Adrenal gland (tissue), 12 donors: ENCODE data around the gene FBXO33. TPM values are rescaled to one million over a fixed set of nuclear protein-coding genes. Genes with fewer than 3 reads are reported as not detected.

ENCODE experiments used
- DNase-seq, 7 donors: peaks; one replicate each; pipeline ENCODE4 v3.0.0-alpha.2; 2019 to 2020
- H3K27ac ChIP-seq, 5 donors: fragments of 200-600 bp; sonication (generic) in 4 of 5; 1 replicate in 3 of 5; 2 replicates in 2 of 5; pipeline versions ENCODE4 v1.5.1 to v1.8.0; 2016 to 2020; ENCODE audit warnings: mild to moderate bottlenecking in 1 of 5
- H3K27me3 ChIP-seq: fragments of 200-600 bp; 2 replicates; pipeline ENCODE4 v1.8.0; 2021
- H3K36me3 ChIP-seq, 2 donors: fragments of 200-600 bp; replicated peaks in 1 of 2; 1 replicate in 1 of 2; 2 replicates in 1 of 2; pipeline versions ENCODE4 v1.5.1 to v1.8.0; 2018 to 2022
- H3K4me1 ChIP-seq, 2 donors: fragments of 200-600 bp; replicated peaks in 1 of 2; 1 replicate in 1 of 2; 2 replicates in 1 of 2; pipeline versions ENCODE4 v1.5.1 to v1.8.0; 2018 to 2021
- H3K4me3 ChIP-seq, 4 donors: fragments of 200-600 bp; sonication (generic) in 3 of 4; one replicate each; pipeline ENCODE4 v1.5.1; 2016 to 2018
- H3K9me3 ChIP-seq, 3 donors: fragments of 200-600 bp; sonication (generic) in 1 of 3; replicated peaks in 1 of 3; 1 replicate in 2 of 3; 2 replicates in 1 of 3; pipeline versions ENCODE4 v1.5.1 to v1.8.0; 2016 to 2021
- CTCF ChIP-seq, 6 experiments: fragments of 450-650 bp in 4 of 6; fragments of 200-600 bp in 2 of 6; sonication (generic) in 1 of 6; IDR thresholded peaks; 1 replicate in 5 of 6; 2 replicates in 1 of 6; pipeline versions ENCODE4 v1.5.1 to v1.8.0; 2016 to 2021; ENCODE audit warnings: antibody characterized with exemption in 6 of 6, mild to moderate bottlenecking in 2 of 6, moderate library complexity in 1 of 6
- POLR2A ChIP-seq, 2 donors: fragments of 450-650 bp; IDR thresholded peaks; one replicate each; pipeline ENCODE4 v1.6.1; 2017; ENCODE audit warnings: antibody characterized with exemption in 2 of 2, mild to moderate bottlenecking in 2 of 2, moderate library complexity in 1 of 2
- WGBS, 4 donors: extraction: QIAGEN DNeasy Blood & Tissue Kit in 2 of 4; methylation state at CpG; one replicate each; pipeline versions ENCODE4 v1.1.5 to v1.1.7; 2013 to 2017; 5-methylcytosine and 5-hydroxymethylcytosine counted together
- intact Hi-C, 2 donors: fragments of 100-400 bp; cut with DNase I; formaldehyde crosslinking; loops; one replicate each; pipeline versions ENCODE4 v1.14.1 to v1.15.0; 2022 to 2023
- polyA plus RNA-seq, 3 donors: library from polyadenylated mRNA; stranded (reverse); fragments of 200-250 nt in 2 of 3; fragments of 350-450 nt in 1 of 3; fragmentation: Illumina TruSeq in 1 of 3; extraction: RNeasy Lipid Tissue Mini Kit (QIAGEN cat#74804) in 1 of 3; gene quantifications; one replicate each; pipeline ENCODE4 v1.2.3, GENCODE V29; 2013 to 2014
- total RNA-seq, 9 donors: library from RNA; depleted of rRNA in 4 of 9; stranded (reverse); fragments of >200 nt in 4 of 9; fragments of 120-200 nt in 1 of 9; fragmentation: NEBNext Ultra II Directional in 1 of 9; extraction: Animal tissue kit (Norgen Biotek cat#: 25700) in 1 of 9; gene quantifications; one replicate each; pipeline versions ENCODE4 v1.1.0 to v1.2.4, GENCODE V29; 2013 to 2023
- donor health status: healthy with polysubstance abuse.
- donor health status: Bipolar disorder and iron deficiency.
- donor health status: DM: yes; HTN: yes; CAD: no.
- donor health status: DM: no; HTN: no; CAD: no.
- donor health status: DM: no; HTN: no; CAD: no.
- donor health status: DM: yes; HTN: yes; CAD: no.

FBXO33 gene
- total and polyA plus RNA-seq, 12 donors: 6.0 to 23.2 (median 17.8) TPM

- Histone ChIP-seq H3K4me3 (no peak overlapping the region), H3K4me1 (peaks cover 0 to 7% of the 10 kb centered on the region in 2 donors), H3K27me3 (no peaks in the 10 kb centered on the region), H3K9me3 (no peaks in the 10 kb centered on the region), H3K36me3 (no peaks in the 10 kb centered on the region), H3K27ac (no peak overlapping the region)
- no peak for TF ChIP-seq CTCF (IDR thresholded peaks at IDR 0.05)
- WGBS, 4 donors: 92 to 98% (median 97%) methylated on average over 2 of the region's 2 CpGs
- DNase-seq: no peak
- intact Hi-C loops: no loop called here
Measured at GRCh38 chr14:39417014-39417413, 15.2 kb downstream of the FBXO33 start.

- TF ChIP-seq CTCF (IDR thresholded peaks at IDR 0.05) (no peak), POLR2A (IDR thresholded peaks at IDR 0.05) (no peak)
- Histone ChIP-seq H3K4me1 (peaks cover 0 to 5% of the 10 kb centered on the region in 2 donors), H3K9me3 (no peaks in the 10 kb centered on the region), H3K36me3 (no peaks in the 10 kb centered on the region), H3K27ac (no peak overlapping the region), H3K27me3 (no peaks in the 10 kb centered on the region), H3K4me3 (no peak overlapping the region)
- intact Hi-C loops: no loop called here
- 98 to 100% (median 100%) methylated on average over 1 of the region's 1 CpG for WGBS, 4 donors
- no peak for DNase-seq
Measured at GRCh38 chr14:39416072-39416471, 16.2 kb downstream of the FBXO33 start.

- WGBS, 4 donors: 52 to 84% (median 74%) methylated on average over 3 of the region's 3 CpGs
Measured at GRCh38 chr14:39406560-39406959, 25.7 kb downstream of the FBXO33 start.

GRCh38 chr14:39398382-39398781 lies 33.9 kb downstream of the FBXO33 start:
- TF ChIP-seq CTCF (IDR thresholded peaks at IDR 0.05) (no peak), POLR2A (IDR thresholded peaks at IDR 0.05) (no peak)

More at GRCh38 chr14:39406560-39406959, 25.7 kb downstream of the FBXO33 start:
- DNase-seq: no peak
- Histone ChIP-seq H3K4me1 (peaks cover 0 to 22% of the 10 kb centered on the region in 2 donors), H3K4me3 (no peak overlapping the region), H3K9me3 (no peaks in the 10 kb centered on the region), H3K27ac (peak overlapping the region in 3 of 5 donors; percentile 11 to 71 (median 62)), H3K36me3 (no peaks in the 10 kb centered on the region), H3K27me3 (no peaks in the 10 kb centered on the region)
- intact Hi-C loops: no loop called here
- no peak for TF ChIP-seq CTCF (IDR thresholded peaks at IDR 0.05)
- TF ChIP-seq POLR2A (IDR thresholded peaks at IDR 0.05): no peak

More at GRCh38 chr14:39398382-39398781, 33.9 kb downstream of the FBXO33 start:
- Histone ChIP-seq H3K27me3 (no peaks in the 10 kb centered on the region), H3K9me3 (no peaks in the 10 kb centered on the region), H3K4me1 (peaks cover 0 to 4% of the 10 kb centered on the region in 2 donors), H3K27ac (no peak overlapping the region), H3K36me3 (peaks cover 0 to 38% of the 10 kb centered on the region in 2 donors), H3K4me3 (no peak overlapping the region)
- DNase-seq: no peak
- intact Hi-C loops: no loop called here
- WGBS, 4 donors: 86 to 91% (median 88%) methylated on average over 6 of the region's 6 CpGs
